HG02943 (cell line): ENCODE data around the gene SLC38A5.
"Not testable (repeated sequence)": the region's sequence is repeated elsewhere in the genome, so short reads cannot be mapped to it uniquely, and the experiment has no call there.

Experiments used
- ATAC-seq: cut with Tn5 transposase; IDR thresholded peaks from one replicate; pipeline ENCODE4 v1.9.1; 2021; ENCODE audit warnings: mild to moderate bottlenecking, low read depth, moderate library complexity; ENCODE audit not compliant: unreplicated experiment

The SLC38A5 gene

GRCh38 chrX:48470833-48471118 is 716 bp upstream of the SLC38A5 start:
- no peak for ATAC-seq

GRCh38 chrX:48468693-48469691 is 1.1 kb downstream of the SLC38A5 start:
- ATAC-seq = no peak

DNA sequence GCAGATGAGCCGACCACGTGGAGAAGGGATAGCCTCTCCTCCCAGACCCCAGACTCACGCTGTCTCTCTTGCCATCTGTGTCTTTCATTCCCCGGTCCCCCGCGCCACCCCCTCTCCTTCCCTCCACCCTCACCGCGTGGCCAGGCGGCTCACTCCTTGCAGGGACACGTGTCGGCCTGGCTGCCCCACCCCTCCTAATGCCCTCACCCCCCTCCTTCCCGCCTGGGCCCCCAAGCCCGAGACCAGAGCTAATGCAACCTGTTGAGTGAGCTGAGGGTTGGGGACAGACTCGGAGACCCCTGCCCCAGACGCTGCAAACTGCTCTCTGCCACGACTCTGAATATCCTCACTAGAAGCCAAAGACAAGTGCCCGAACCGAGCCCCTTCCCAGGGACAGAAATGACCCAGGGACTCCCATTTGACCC is 1.8 kb downstream of the SLC38A5 start:
- no peak for ATAC-seq

GRCh38 chrX:48467281-48467761 is 2.7 kb downstream of the SLC38A5 start:
- no peak for ATAC-seq

DNA sequence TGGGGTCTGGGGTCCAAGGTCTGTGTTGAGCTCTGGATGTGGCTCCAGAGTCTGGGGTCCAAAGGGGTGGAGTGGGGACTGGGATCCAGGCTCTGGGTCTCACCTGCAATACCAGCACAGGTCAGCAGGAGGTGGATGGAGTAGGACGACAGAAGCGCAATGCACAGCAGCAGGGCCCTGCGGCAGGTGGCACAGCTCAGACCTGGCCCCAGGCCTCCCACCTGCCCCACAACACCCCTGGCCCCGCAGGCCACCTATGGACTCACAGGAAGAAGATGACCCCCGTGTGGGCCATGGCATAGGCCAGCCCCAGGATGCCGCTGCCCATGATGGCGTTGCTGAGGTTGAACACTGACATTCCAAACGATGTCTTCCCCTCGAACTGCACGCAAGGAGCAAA is 3.4 kb downstream of the SLC38A5 start:
- no peak for ATAC-seq

DNA sequence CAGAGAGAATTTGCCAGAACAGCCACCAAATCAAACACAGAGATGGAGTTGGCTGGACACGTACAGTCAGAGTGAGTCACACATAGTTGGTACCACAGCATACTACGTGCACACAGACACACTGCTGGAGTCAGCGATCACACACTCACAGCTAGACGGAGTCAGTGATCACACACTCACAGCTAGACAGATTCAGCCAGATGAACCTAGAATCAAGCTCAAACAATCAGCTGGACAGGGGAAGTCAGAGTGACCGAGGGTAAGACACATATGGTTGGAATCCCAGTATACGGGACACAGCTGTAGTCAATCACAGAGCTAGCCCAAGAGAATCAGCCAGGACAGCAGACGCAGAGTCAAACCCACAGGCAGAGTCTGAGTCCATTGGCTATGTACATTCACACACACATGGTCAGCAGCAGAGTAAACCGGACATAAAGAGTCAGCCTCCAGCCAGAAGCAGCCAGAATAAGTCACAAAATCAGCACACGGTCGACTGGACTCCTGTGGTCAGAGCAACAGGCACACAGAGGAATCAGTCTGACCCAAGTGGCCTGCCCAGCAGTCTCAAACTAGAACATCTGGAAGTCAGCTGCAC is 4.6 kb downstream of the SLC38A5 start:
- no peak for ATAC-seq

GRCh38 chrX:48461830-48462229 is 8.2 kb downstream of the SLC38A5 start:
- no peak for ATAC-seq

DNA sequence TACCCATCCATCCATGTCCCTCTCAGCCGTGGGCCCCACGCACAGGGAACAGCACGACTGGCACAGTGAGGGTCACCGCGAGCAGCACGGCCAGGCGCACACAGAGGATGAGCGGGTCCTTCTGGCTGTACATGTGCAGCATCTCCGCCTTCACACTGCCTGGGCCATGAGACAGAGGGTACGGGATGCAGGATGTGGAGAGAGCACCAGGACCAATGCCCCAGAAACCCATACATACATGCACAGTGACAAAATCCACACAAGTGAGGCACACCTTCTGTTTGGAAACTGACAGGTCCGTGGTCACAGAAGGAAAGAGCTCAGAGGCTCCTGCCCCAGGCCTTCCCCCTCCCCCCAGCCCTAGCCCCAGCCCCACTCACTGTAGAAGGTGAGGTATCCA is 9.5 kb downstream of the SLC38A5 start:
- ATAC-seq = no peak

DNA sequence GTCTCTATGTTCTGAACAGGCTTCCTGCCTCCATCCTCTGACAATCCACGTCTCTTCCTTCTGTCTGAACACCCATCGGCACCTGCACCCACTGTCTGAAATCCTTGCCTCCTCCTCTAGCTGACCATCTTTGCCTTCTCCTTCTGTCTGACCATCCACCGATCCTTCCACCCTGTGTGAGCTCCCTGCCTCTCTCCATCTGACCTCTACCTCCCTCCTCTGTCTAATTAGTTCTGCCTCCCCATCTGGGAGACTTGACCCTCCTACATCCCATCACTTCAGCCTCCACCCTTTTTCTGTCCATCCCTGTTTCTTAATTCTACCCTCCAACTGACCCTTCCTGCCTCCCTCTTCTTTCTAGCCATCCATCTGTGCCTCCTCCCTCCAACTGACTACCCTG is 10.0 kb downstream of the SLC38A5 start:
- no peak for ATAC-seq

DNA sequence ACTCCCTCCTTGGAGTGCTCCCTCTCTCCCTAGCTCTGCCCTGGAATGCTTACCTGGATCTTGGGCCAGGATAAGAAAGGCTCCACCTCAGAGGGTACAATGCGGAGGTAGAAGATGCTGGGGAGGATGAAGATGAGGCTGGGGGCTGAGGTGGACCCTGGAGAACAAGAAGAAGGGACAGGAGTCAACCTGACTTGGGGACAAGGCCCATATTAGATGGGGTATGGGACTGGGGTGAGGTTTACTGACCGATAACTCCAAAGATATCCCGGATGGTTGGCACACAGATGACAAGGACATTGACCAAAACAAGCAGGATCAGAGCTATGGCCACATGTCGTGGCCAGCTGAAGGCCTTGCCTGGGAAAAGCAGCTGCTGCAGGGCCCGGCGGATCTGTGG is 10.6 kb downstream of the SLC38A5 start:
- no peak for ATAC-seq

DNA sequence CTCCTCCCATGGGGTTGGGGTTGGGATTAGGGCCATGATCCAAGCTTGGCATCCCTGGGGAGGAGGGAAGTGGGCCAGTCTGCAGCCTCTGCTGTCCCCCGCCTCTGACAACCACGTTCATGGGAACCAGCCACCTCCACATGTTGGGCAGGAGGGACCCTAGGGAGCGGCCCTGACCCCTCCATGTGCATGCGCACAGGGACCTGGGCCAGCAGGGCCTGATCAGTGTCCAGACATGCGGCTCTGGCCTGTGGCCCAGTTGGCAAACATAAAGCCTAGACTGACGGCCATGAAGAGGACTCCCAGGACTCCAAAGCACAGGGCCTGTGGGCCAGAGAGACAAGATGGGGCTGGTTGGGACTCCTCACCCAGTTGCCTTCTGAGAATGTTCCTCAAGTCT is 11.3 kb downstream of the SLC38A5 start:
- no peak for ATAC-seq

DNA sequence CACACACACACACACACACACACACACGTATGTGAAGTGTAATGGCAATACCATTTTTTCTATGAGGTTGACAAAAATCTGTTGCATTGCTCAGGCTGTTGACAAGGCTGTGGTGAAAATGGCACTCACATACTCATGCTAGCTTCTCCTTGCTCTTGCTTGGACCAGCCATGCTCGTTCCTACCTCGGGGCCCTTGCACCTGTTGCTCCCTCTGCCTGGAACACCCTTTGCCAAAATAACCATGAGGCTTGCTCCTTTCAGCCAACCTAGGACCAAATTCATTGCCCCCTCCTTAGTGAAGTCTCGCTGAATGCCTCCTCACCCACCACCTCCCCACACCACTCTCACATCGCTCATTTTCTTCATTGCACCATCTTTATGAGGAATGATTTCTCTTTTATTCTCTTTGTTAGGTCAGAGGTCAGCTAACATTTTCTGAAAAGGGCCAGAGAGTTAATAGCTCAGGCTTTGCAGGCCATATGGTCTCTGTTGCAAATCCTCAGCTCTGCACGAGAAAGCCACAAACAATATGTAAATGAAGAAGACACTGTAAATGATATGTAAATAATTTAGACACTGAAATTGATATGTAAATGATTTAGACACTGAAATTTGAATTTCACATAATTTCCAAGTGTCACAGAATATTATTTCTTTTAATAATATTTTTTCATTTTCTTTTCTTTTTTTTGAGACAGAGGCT is 13.3 kb downstream of the SLC38A5 start:
- no peak for ATAC-seq

DNA sequence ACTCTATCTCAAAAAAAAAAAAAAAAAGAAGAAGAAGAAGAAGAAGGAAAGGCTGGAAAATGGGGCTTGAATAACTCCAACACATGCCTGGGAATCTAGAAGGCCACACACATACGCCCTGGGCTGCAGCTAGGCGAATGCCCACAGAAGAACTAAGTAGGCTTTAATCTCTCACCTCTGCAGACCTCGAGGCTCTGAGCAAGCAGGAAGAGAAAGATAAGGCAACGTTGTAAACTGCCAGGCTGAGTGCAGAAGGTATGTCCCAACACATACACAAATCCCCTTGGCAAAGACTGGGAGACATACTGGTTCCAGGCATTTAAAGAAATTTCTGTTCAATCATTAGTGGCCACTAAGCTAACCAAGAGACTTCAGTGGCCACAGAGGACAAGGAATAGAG is 18.4 kb downstream of the SLC38A5 start:
- no peak for ATAC-seq

GRCh38 chrX:48450076-48450475 is 20.0 kb downstream of the SLC38A5 start:
- no peak for ATAC-seq

- not testable (repeated sequence) for ATAC-seq
These were observed 22.9 kb downstream of the SLC38A5 start for GRCh38 chrX:48447201-48447600.

- ATAC-seq = not testable (repeated sequence)
These were observed 36.3 kb downstream of the SLC38A5 start for GRCh38 chrX:48433713-48434112.

DNA sequence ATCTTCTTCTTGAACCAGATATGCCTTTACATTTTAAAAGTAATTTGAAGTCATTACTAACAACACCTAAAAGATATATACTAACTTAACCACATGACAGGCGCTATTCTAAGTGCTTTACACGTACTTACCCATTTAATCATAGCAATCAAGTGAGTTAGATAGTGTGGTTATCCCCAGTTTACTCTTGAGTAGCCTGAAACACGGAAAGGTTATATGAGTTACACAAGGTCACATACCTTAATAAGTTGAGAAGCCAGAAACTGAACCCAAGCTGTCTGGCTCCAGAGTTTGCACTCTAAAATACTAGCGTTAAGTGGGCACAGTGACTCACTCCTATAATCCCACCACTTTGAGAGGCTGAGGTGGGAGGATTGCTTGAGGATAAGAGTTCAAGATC is 39.9 kb downstream of the SLC38A5 start:
- ATAC-seq = not testable (repeated sequence)

- not testable (repeated sequence) for ATAC-seq
These were observed 40.5 kb downstream of the SLC38A5 start for GRCh38 chrX:48429606-48430005.

DNA sequence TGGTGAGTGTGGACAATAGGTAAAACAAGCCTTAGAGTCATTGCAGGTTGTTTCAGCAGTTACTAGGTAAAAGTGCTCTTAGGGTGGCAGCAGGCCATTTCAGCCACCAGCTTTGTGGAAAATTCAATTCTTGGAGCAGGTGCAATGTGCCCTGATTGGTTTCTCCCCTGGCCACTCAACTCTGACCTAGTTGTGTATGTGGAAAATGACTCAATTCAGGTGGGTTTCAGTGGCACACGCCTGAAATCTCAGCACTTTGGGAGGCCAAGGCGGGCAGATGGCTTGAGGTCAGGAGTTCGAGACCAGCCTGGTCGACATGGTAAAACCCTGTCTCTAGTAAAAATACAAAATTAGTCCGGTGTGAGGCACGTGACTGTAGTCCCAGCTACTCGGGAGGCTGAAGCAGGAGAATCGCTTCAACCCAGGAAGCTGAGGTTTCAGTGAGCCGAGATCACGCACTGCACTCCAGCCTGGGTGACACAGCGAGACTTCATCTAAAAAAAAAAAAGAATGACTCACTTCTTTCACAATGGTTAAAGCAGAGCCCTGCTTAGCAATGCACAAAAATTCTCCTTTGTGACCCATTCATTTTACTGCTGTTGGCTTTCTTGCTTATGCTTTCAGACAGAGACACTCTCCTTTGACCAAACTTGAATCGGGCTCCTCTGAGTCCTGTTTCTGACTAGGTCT is 42.9 kb downstream of the SLC38A5 start:
- not testable (repeated sequence) for ATAC-seq

DNA sequence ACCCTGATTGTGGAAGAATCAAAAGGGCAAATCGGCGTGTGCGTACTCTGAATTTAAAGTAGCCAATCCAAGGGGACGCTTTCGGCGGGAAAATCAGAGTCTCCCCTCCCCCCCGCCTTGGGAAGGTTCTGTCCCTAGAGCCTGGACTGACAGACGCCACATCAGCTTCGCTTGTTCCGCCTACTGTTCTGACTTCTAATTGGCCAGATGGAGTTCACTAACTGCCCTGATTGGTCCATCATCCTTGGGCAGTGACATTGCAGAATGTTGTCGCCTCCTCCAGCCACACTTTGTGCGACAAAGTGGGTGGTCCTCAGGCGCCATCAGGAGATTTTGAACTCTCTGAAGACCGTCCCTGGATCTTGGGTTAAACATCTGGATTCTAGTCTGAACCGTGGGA is 58.2 kb downstream of the SLC38A5 start, which contains the start of gene SSX4B:
Gene SSX4B, minus strand, starts transcription at position 101 of the 400 bp plus-strand sequence. CDS start 588 bp downstream, outside the sequence.
- not testable (repeated sequence) for ATAC-seq
